Prostate gland (tissue), 2 donors: ENCODE data around the gene TSACC. TPM values are rescaled to one million over a fixed set of nuclear protein-coding genes. Genes with fewer than 3 reads are reported as not detected.

Experiments used
- DNase-seq: peaks from one replicate; pipeline ENCODE4 v3.0.0-alpha.2; 2019; ENCODE audit warnings: low spot score
- H3K27ac ChIP-seq, 2 donors: fragments of 200-600 bp; sonication (generic); 2 replicates each; pipeline ENCODE4 v1.5.1; 2017 to 2019
- H3K27me3 ChIP-seq: fragments of 200-600 bp; sonication (generic); replicated peaks from 2 replicates; pipeline ENCODE4 v1.5.1; 2019; ENCODE audit not compliant: insufficient read depth
- H3K36me3 ChIP-seq, 2 donors: fragments of 200-600 bp; sonication (generic); 1 replicate in 1 of 2; 2 replicates in 1 of 2; pipeline versions ENCODE4 v1.5.1 to v1.8.1; 2017 to 2019
- H3K4me1 ChIP-seq: fragments of 200-600 bp; sonication (generic); replicated peaks from 2 replicates; pipeline ENCODE4 v1.5.1; 2019
- H3K4me3 ChIP-seq, 2 donors: fragments of 200-600 bp; sonication (generic); 2 replicates each; pipeline ENCODE4 v1.5.1; 2017 to 2019
- H3K9me3 ChIP-seq: fragments of 200-600 bp; sonication (generic); 2 replicates; pipeline ENCODE4 v1.5.1; 2017
- CTCF ChIP-seq, 4 experiments: fragments of 200-600 bp in 2 of 4; fragments of 450-650 bp in 2 of 4; sonication (generic) in 2 of 4; IDR thresholded peaks; 1 replicate in 3 of 4; 2 replicates in 1 of 4; pipeline ENCODE4 v1.5.1; 2016 to 2019; ENCODE audit warnings: antibody characterized with exemption in 4 of 4, mild to moderate bottlenecking in 2 of 4, moderate library complexity in 2 of 4
- POLR2A ChIP-seq: fragments of 450-650 bp; IDR thresholded peaks from one replicate; pipeline ENCODE4 v1.6.1; 2016; ENCODE audit warnings: antibody characterized with exemption, mild to moderate bottlenecking
- POLR2AphosphoS5 ChIP-seq: sonication (generic); formaldehyde crosslinking; IDR thresholded peaks from one replicate; pipeline ENCODE4 v1.6.1; 2017; ENCODE audit warnings: antibody characterized with exemption
- WGBS: methylation state at CpG from one replicate; pipeline ENCODE4 v1.1.5; 2018; 5-methylcytosine and 5-hydroxymethylcytosine counted together
- intact Hi-C: fragments of 100-400 bp; cut with DNase I; formaldehyde crosslinking; loops from one replicate; pipeline ENCODE4 v1.14.2; 2022
- total RNA-seq, 2 donors: library from RNA; depleted of rRNA; stranded (reverse); fragments of >200 nt; gene quantifications; one replicate each; pipeline ENCODE4 v1.1.0, GENCODE V29; 2016

Gene TSACC
- 10 to 100 TPM in 1 of 2 donors, not detected in 1; 58.7 TPM for total RNA-seq

GRCh38 chr1:156338180-156338976 lies at the start of gene TSACC, which contains the start of gene CCT3:
TSACC (plus strand) TSS chr1:156338526; CDS start chr1:156339758, 1,232 bp downstream.
CCT3 (minus strand) TSS chr1:156338292; CDS start chr1:156338184, 108 bp downstream.
- Histone ChIP-seq H3K36me3 (no peaks in the 10 kb centered on the region), H3K27me3 (no peaks in the 10 kb centered on the region), H3K4me1 (peaks cover 11% of the 10 kb centered on the region), H3K27ac (peak within 1 kb of the TSS; percentile 80 to 88), H3K9me3 (no peaks in the 10 kb centered on the region), H3K4me3 (peak within 1 kb of the TSS; percentile 73 to 74)
- intact Hi-C loops: no loop called here
- under 1% methylated on average over 47 of the region's 47 CpGs for WGBS
- TF ChIP-seq POLR2AphosphoS5 (peak; percentile 92), CTCF (IDR thresholded peaks at IDR 0.05) (no peak), POLR2A (peak; percentile 68)
- DNase-seq: peak; percentile 99

GRCh38 chr1:156289857-156290256 lies 48.5 kb upstream of the TSACC start:
- peaks cover 11% of the 10 kb centered on the region for H3K4me1 ChIP-seq
- no peaks in the 10 kb centered on the region for H3K27me3 ChIP-seq
- no peak for DNase-seq
- H3K36me3 ChIP-seq: no peaks in the 10 kb centered on the region
- intact Hi-C loops: no loop called here
- TF ChIP-seq POLR2A (no peak), POLR2AphosphoS5 (peak; percentile 62)
- peak overlapping the region in 1 of 2 donors; percentile 93 for H3K27ac ChIP-seq
- peak overlapping the region in 1 of 2 donors; percentile 40 for H3K4me3 ChIP-seq
- no peaks in the 10 kb centered on the region for H3K9me3 ChIP-seq

- peak; percentile 79 for DNase-seq
- TF ChIP-seq POLR2AphosphoS5: peak; percentile 78
- no peak for TF ChIP-seq CTCF (IDR thresholded peaks at IDR 0.05)
- TF ChIP-seq POLR2A: peak; percentile 31
- Histone ChIP-seq H3K4me3 (peak overlapping the region; percentile 16 to 40), H3K27me3 (no peaks in the 10 kb centered on the region), H3K36me3 (no peaks in the 10 kb centered on the region), H3K9me3 (no peaks in the 10 kb centered on the region), H3K27ac (peak overlapping the region; percentile 81 to 93), H3K4me1 (peaks cover 12% of the 10 kb centered on the region)
- intact Hi-C loops: no loop called here
- WGBS: 21% methylated on average over 37 of the region's 37 CpGs
Measured at GRCh38 chr1:156291226-156292061, 46.9 kb upstream of the TSACC start.

GRCh38 chr1:156293098-156293434 lies 45.3 kb upstream of the TSACC start:
- Histone ChIP-seq H3K4me1 (peaks cover 12% of the 10 kb centered on the region), H3K27me3 (no peaks in the 10 kb centered on the region), H3K36me3 (no peaks in the 10 kb centered on the region), H3K4me3 (no peak overlapping the region), H3K9me3 (no peaks in the 10 kb centered on the region), H3K27ac (peak overlapping the region; percentile 81 to 93)
- TF ChIP-seq POLR2AphosphoS5 (no peak), CTCF (IDR thresholded peaks at IDR 0.05) (no peak), POLR2A (no peak)
- no peak for DNase-seq
- intact Hi-C loops: no loop called here
- 85% methylated on average over 8 of the region's 8 CpGs for WGBS

GRCh38 chr1:156293895-156294294 lies 44.4 kb upstream of the TSACC start:
- Histone ChIP-seq H3K4me3 (peak overlapping the region in 1 of 2 donors; percentile 96), H3K4me1 (peaks cover 12% of the 10 kb centered on the region), H3K9me3 (no peaks in the 10 kb centered on the region), H3K27me3 (no peaks in the 10 kb centered on the region), H3K27ac (peak overlapping the region; percentile 81 to 93), H3K36me3 (no peaks in the 10 kb centered on the region)
- TF ChIP-seq POLR2A: no peak
- 92% methylated on average over 9 of the region's 9 CpGs for WGBS
- DNase-seq: no peak
- intact Hi-C loops: no loop called here
